Gastroesophageal sphincter (tissue), 4 donors: ENCODE measurements around the gene RAP1GDS1. TPM values are rescaled to one million over a fixed set of nuclear protein-coding genes. Genes with fewer than 3 reads are reported as not detected.

ENCODE experiments used
- ATAC-seq: fragments of 150-250 bp; one replicate; pipeline ENCODE4 v1.9.1; 2016; ENCODE audit warnings: mild to moderate bottlenecking, moderate library complexity
- H3K27ac ChIP-seq, 4 donors: fragments of 200-600 bp; sonication (generic) in 3 of 4; 1 replicate in 3 of 4; 2 replicates in 1 of 4; pipeline ENCODE4 v1.5.1; 2016 to 2019
- H3K27me3 ChIP-seq: fragments of 200-600 bp; sonication (generic); one replicate; pipeline ENCODE4 v1.5.1; 2019
- H3K36me3 ChIP-seq, 2 donors: fragments of 200-600 bp; sonication (generic); one replicate each; pipeline ENCODE4 v1.5.1; 2019; ENCODE audit warnings: control low read depth in 1 of 2
- H3K4me1 ChIP-seq, 3 donors: fragments of 200-600 bp; sonication (generic); 1 replicate in 2 of 3; 2 replicates in 1 of 3; pipeline ENCODE4 v1.5.1; 2016 to 2019; ENCODE audit warnings: control low read depth in 2 of 3
- H3K4me3 ChIP-seq, 2 donors: fragments of 200-600 bp; sonication (generic); one replicate each; pipeline ENCODE4 v1.5.1; 2019; ENCODE audit warnings: mild to moderate bottlenecking in 1 of 2, moderate library complexity in 1 of 2
- H3K9me3 ChIP-seq, 3 donors: fragments of 200-600 bp; sonication (generic); one replicate each; pipeline ENCODE4 v1.5.1; 2017 to 2019; ENCODE audit warnings: control low read depth in 2 of 3
- CTCF ChIP-seq, 4 experiments: fragments of 200-600 bp in 2 of 4; fragments of 450-650 bp in 2 of 4; sonication (generic) in 1 of 4; IDR thresholded peaks; one replicate each; pipeline ENCODE4 v1.5.1; 2017 to 2019; ENCODE audit warnings: antibody characterized with exemption in 4 of 4, mild to moderate bottlenecking in 2 of 4, moderate library complexity in 2 of 4
- EP300 ChIP-seq: sonication (generic); formaldehyde crosslinking; IDR thresholded peaks from one replicate; pipeline ENCODE4 v1.6.1; 2017; ENCODE audit warnings: antibody characterized with exemption, mild to moderate bottlenecking
- POLR2A ChIP-seq, 2 donors: fragments of 450-650 bp; IDR thresholded peaks; one replicate each; pipeline ENCODE4 v1.6.1; 2017; ENCODE audit warnings: antibody characterized with exemption in 2 of 2, mild to moderate bottlenecking in 2 of 2, moderate library complexity in 1 of 2
- POLR2AphosphoS5 ChIP-seq: sonication (generic); formaldehyde crosslinking; IDR thresholded peaks from one replicate; pipeline ENCODE4 v1.6.1; 2017; ENCODE audit warnings: antibody characterized with exemption
- WGBS, 2 donors: methylation state at CpG; one replicate each; pipeline ENCODE4 v1.1.5; 2018; ENCODE audit warnings: low coverage in 1 of 2; 5-methylcytosine and 5-hydroxymethylcytosine counted together
- total RNA-seq, 4 donors: library from RNA; depleted of rRNA; stranded (reverse); fragments of >200 nt; gene quantifications; one replicate each; pipeline ENCODE4 v1.1.0, GENCODE V29; 2016

The RAP1GDS1 gene
- total RNA-seq, 4 donors from 2014 or later, result 30.9 to 46.1 (median 40.5) TPM

DNA sequence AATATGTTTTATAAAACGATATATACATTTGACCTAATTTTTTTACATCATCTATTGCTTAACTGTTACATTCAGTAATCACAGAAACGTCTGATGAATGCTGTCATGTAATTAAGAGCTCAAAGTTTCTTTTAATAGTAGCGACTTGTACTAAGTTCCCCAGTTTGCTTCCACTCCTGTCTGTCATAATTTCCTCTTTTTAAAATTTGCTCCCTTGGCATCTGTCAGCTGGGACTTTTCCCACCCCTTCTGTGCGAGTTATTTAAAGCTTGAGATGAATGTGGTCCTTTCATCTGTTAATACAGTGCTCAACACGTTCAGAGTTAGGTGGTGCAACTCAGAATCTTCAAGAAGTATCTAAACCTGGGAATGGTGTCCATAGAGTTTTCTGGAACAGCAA lies 1.2 kb downstream of the RAP1GDS1 start:
- TF ChIP-seq POLR2A (IDR thresholded peaks at IDR 0.05), result no peak
- no peak for TF ChIP-seq POLR2AphosphoS5
- TF ChIP-seq EP300, result no peak
- no peak for TF ChIP-seq CTCF (IDR thresholded peaks at IDR 0.05)
- H3K4me1 ChIP-seq, result peaks cover 3 to 36% (median 12%) of the 10 kb centered on the region in 3 donors
- WGBS, 2 donors, result 1 to 9% methylated on average over 5 of the region's 5 CpGs
- no peaks in the 10 kb centered on the region for H3K36me3 ChIP-seq
- ATAC-seq, result no peak
- no peaks in the 10 kb centered on the region for H3K9me3 ChIP-seq
- H3K27me3 ChIP-seq, result no peaks in the 10 kb centered on the region
- H3K27ac ChIP-seq, result peak overlapping the region; percentile 74 to 98 (median 94)
- peak overlapping the region; percentile 82 to 84 for H3K4me3 ChIP-seq

- TF ChIP-seq POLR2AphosphoS5 (no peak), POLR2A (IDR thresholded peaks at IDR 0.05) (no peak), CTCF (IDR thresholded peaks at IDR 0.05) (no peak), EP300 (no peak)
- peaks cover 2 to 17% (median 2%) of the 10 kb centered on the region in 3 donors for H3K4me1 ChIP-seq
- 100% methylated on average over 1 to 2 of the region's 2 CpGs for WGBS, 2 donors
Observed at GRCh38 chr4:98267498-98267897, 6.3 kb downstream of the RAP1GDS1 start.

DNA sequence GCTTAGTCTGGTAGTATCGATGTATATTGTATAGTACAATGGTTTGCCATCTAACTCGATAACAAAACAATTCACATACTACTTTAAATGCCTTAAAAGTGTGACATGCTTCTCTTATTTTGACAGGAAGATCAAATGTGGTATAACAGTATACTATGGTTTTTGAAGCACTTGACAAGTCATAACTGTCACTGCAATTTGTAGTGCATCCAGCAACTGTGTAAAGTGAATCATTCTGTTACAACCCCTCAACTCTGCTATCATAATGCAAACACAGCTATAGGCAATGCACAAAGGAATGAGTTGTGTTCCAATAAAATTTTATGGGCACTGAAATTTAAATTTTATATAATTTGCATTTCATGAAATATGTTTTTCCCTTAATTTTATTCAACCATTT lies 14.0 kb downstream of the RAP1GDS1 start:
- WGBS, 2 donors, result 91 to 94% methylated on average over 2 of the region's 2 CpGs
- ATAC-seq, result no peak
- H3K4me3 ChIP-seq, result no peak overlapping the region

More at GRCh38 chr4:98267498-98267897, 6.3 kb downstream of the RAP1GDS1 start:
- H3K27me3 ChIP-seq, result no peaks in the 10 kb centered on the region
- H3K27ac ChIP-seq, result no peak overlapping the region
- no peak overlapping the region for H3K4me3 ChIP-seq
- no peaks in the 10 kb centered on the region for H3K36me3 ChIP-seq
- H3K9me3 ChIP-seq, result no peaks in the 10 kb centered on the region
- no peak for ATAC-seq

GRCh38 chr4:98283219-98284189 lies 22.3 kb downstream of the RAP1GDS1 start:
- no peaks in the 10 kb centered on the region for H3K27me3 ChIP-seq
- no peak overlapping the region for H3K4me3 ChIP-seq
- H3K9me3 ChIP-seq, result no peaks in the 10 kb centered on the region
- no peak overlapping the region for H3K27ac ChIP-seq
- peaks cover 0 to 20% (median 0%) of the 10 kb centered on the region in 3 donors for H3K4me1 ChIP-seq
- TF ChIP-seq POLR2AphosphoS5 (no peak), EP300 (no peak), POLR2A (IDR thresholded peaks at IDR 0.05) (no peak), CTCF (IDR thresholded peaks at IDR 0.05) (no peak)
- no peak for ATAC-seq
- WGBS, 2 donors, result 56 to 63% methylated on average over 3 of the region's 3 CpGs
- H3K36me3 ChIP-seq, result no peaks in the 10 kb centered on the region

More for the DNA sequence above, 14.0 kb downstream of the RAP1GDS1 start:
- Histone ChIP-seq H3K27ac (no peak overlapping the region), H3K36me3 (no peaks in the 10 kb centered on the region), H3K9me3 (no peaks in the 10 kb centered on the region), H3K4me1 (no peaks in the 10 kb centered on the region), H3K27me3 (no peaks in the 10 kb centered on the region)
- TF ChIP-seq POLR2A (IDR thresholded peaks at IDR 0.05) (no peak), EP300 (no peak), POLR2AphosphoS5 (no peak), CTCF (IDR thresholded peaks at IDR 0.05) (no peak)

DNA sequence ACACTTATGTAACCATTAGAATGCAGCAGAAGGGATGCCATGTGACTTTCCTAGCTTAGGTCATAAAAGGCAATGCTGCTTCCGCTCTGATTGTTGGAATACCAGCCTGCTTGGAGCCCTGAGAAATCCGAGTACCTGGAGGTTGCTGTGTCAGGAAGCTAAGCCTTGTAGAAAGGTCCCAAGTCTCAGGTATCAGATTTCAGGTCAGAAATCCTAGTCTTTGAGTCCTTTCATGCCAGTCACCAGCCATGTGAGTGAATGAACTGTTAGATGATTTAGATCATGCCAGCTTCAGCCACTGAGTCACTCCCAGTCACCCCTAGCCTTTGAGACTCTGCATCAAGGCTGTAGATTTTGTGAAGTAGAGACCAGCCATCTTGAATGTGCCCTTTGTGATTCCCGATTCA lies 23.5 kb downstream of the RAP1GDS1 start:
- Histone ChIP-seq H3K27ac (no peak overlapping the region), H3K4me1 (peaks cover 0 to 27% (median 0%) of the 10 kb centered on the region in 3 donors), H3K27me3 (no peaks in the 10 kb centered on the region), H3K9me3 (no peaks in the 10 kb centered on the region), H3K36me3 (no peaks in the 10 kb centered on the region), H3K4me3 (no peak overlapping the region)
- 87 to 90% methylated on average over 2 to 3 of the region's 3 CpGs for WGBS, 2 donors
- ATAC-seq, result no peak
- TF ChIP-seq POLR2A (IDR thresholded peaks at IDR 0.05) (no peak), EP300 (no peak), POLR2AphosphoS5 (no peak), CTCF (IDR thresholded peaks at IDR 0.05) (no peak)
